ENCODE data around the gene FAM25G. TPM values are rescaled to one million over a fixed set of nuclear protein-coding genes. Genes with fewer than 3 reads are reported as not detected.

The FAM25G gene
- total and polyA plus RNA-seq, 8 donors: not detected

- no peaks in the 10 kb centered on the region for H3K4me1 ChIP-seq
- no peak overlapping the region for H3K27ac ChIP-seq
- WGBS, 2 donors: 61 to 64% methylated on average over 7 of the region's 7 CpGs
- no peaks in the 10 kb centered on the region for H3K9me3 ChIP-seq
- no peak overlapping the region for H3K4me3 ChIP-seq
- intact Hi-C loops (cut with DNase I): no loop called here
- ATAC-seq (no peak), FAIRE-seq (no peak), DNase-seq (no peak)
- no peaks in the 10 kb centered on the region for H3K36me3 ChIP-seq
- no peaks in the 10 kb centered on the region for H3K27me3 ChIP-seq
- TF ChIP-seq, protein P1, sequence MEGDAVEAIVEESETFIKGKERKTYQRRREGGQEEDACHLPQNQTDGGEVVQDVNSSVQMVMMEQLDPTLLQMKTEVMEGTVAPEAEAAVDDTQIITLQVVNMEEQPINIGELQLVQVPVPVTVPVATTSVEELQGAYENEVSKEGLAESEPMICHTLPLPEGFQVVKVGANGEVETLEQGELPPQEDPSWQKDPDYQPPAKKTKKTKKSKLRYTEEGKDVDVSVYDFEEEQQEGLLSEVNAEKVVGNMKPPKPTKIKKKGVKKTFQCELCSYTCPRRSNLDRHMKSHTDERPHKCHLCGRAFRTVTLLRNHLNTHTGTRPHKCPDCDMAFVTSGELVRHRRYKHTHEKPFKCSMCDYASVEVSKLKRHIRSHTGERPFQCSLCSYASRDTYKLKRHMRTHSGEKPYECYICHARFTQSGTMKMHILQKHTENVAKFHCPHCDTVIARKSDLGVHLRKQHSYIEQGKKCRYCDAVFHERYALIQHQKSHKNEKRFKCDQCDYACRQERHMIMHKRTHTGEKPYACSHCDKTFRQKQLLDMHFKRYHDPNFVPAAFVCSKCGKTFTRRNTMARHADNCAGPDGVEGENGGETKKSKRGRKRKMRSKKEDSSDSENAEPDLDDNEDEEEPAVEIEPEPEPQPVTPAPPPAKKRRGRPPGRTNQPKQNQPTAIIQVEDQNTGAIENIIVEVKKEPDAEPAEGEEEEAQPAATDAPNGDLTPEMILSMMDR (IDR thresholded peaks at IDR 0.05): no peak
Measured at GRCh38 chr10:47453141-47454007, 38.1 kb downstream of the FAM25G start.

- Histone ChIP-seq H3K27me3 (no peaks in the 10 kb centered on the region), H3K9me3 (no peaks in the 10 kb centered on the region), H3K4me3 (no peak overlapping the region), H3K36me3 (no peaks in the 10 kb centered on the region), H3K27ac (no peak overlapping the region), H3K4me1 (no peaks in the 10 kb centered on the region)
- FAIRE-seq (no peak), DNase-seq (no peak), ATAC-seq (no peak)
- intact Hi-C loops (cut with DNase I): no loop called here
- TF ChIP-seq, protein P1 (IDR thresholded peaks at IDR 0.05): no peak
- WGBS, 2 donors: 61 to 67% methylated on average over 10 to 11 of the region's 11 CpGs
Measured at GRCh38 chr10:47452495-47453140, 38.9 kb downstream of the FAM25G start.

DNA sequence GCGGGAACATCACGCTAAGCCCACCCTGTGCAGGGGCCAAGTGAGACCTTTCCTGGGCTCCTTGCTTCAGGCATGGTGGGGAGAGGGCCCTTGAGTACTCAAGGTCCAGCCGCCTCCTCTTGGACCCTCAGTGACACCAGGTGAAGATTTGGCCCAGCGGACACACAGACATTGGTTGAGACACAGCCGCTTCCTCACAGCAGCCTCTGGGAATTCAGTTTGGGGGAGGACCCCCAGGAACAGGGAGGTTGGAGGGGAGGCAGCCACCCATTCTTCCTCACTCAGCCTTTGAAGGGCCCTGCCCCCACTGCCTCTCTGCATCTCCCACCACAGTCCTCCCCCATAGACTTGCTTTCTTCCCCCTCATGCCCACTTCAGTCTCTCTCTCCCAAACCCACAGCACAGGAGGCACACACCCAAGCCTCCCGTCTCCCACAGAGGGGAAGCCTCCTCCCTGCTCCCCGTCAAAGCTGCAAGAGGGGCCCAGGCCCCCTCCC is 39.5 kb downstream of the FAM25G start:
- Histone ChIP-seq H3K27ac (no peak overlapping the region), H3K9me3 (no peaks in the 10 kb centered on the region), H3K4me1 (no peaks in the 10 kb centered on the region), H3K36me3 (no peaks in the 10 kb centered on the region), H3K4me3 (no peak overlapping the region), H3K27me3 (no peaks in the 10 kb centered on the region)
- intact Hi-C loops (cut with DNase I): no loop called here
- ATAC-seq (no peak), DNase-seq (no peak), FAIRE-seq (no peak)
- 89 to 90% methylated on average over 7 of the region's 7 CpGs for WGBS, 2 donors
- TF ChIP-seq, protein P1 (IDR thresholded peaks at IDR 0.05): no peak

- DNase-seq: peak in 1 of 6 donors; percentile 61
- no peak for FAIRE-seq
- Histone ChIP-seq H3K27me3 (no peaks in the 10 kb centered on the region), H3K4me3 (no peak overlapping the region), H3K36me3 (no peaks in the 10 kb centered on the region), H3K27ac (no peak overlapping the region), H3K4me1 (no peaks in the 10 kb centered on the region), H3K9me3 (no peaks in the 10 kb centered on the region)
- WGBS, 2 donors: 75 to 80% methylated on average over 13 of the region's 13 CpGs
- intact Hi-C loops (cut with DNase I): no loop called here
- ATAC-seq: no peak
- TF ChIP-seq, protein P1 (IDR thresholded peaks at IDR 0.05): no peak
Measured at GRCh38 chr10:47451273-47451997, 40.1 kb downstream of the FAM25G start.

Data from pancreas (tissue), 10 donors.